NCI-H2171 (cell line): ENCODE measurements around the gene CT45A1.
"Not testable (repeated sequence)": the region's sequence is repeated elsewhere in the genome, so short reads cannot be mapped to it uniquely, and the experiment has no call there.

Experiments used
- DNase-seq: peaks from one replicate; lab custom pipeline; 2025; lab: John Stamatoyannopoulos, UW

CT45A1 gene, protein sequence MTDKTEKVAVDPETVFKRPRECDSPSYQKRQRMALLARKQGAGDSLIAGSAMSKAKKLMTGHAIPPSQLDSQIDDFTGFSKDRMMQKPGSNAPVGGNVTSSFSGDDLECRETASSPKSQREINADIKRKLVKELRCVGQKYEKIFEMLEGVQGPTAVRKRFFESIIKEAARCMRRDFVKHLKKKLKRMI

DNA sequence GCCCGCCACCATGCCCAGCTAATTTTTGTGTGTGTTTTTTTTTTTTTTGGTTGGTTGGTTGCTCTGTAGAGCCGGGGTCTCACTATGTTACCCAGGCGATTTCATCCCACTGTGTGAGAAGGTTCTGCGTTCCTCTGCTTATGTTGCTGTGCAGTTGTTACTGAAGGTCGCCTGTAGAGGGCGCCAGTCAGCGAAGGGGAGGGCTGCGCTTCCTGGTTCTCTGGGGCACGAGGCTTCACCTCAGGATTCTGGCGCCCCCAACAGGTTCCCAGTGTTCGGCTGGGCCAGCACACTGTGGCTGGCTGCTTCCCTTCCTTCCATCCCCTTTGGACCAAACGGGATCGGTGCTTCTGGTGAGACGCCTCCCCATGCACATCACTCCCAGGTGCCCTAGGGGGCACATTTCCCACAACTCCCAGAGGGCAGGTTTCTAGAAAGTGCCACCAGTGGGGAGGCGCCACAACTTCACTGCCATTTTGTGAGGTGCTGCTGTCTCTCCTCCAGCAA, at the start of gene CT45A1:
Gene CT45A1 (plus strand): TSS at position 457 of the 507 bp plus-strand sequence. CDS start 5,302 bp downstream, outside the sequence.
- not testable (repeated sequence) for DNase-seq

DNA sequence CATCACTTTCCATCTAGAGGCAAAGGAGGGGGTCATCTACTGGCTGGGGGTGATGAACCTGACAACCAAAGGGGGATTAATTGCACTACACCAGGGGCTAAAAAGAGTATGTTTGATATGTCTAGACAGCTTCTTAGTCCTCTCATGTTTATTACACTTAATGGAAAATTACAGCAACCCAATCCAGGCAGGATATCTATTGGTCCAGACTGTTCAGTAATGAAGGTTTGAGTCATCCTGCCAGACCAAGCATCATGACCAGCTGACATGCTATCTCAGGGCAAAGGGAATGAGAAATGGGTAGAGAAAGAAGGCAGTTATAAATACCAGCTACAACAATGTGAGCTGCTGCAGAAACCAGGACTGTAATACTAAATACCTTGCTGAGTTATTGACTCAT, 40.5 kb upstream of the CT45A1 start:
- not testable (repeated sequence) for DNase-seq

DNA sequence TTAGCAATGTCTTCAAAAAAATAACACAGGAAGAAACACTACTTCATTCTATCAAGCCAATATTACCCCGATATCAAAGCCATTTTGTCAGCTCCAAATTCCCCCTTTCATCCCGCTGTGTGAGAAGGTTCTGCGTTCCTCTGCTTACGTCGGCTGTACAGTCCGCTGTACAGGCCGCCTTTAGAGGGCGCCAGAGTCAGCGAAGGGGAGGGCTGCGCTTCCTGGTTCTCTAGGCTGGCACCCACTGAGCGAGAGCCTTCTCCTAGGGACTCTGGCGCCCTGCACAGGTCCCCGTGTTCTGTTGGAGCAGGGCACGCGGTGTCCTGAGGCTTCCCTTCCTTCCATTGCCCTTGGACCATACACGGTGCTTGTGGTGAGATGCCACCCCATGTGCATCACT, 25.3 kb upstream of the CT45A1 start:
- no peak for DNase-seq

GRCh38 chrX:135695471-135695870, 18.0 kb upstream of the CT45A1 start:
- DNase-seq: no peak

- DNase-seq: no peak
Measured at GRCh38 chrX:135697601-135698000, 15.8 kb upstream of the CT45A1 start.

- DNase-seq: no peak
Measured at GRCh38 chrX:135698924-135699323, 14.5 kb upstream of the CT45A1 start.

- no peak for DNase-seq
Measured at GRCh38 chrX:135707880-135708279, 5.6 kb upstream of the CT45A1 start.

DNA sequence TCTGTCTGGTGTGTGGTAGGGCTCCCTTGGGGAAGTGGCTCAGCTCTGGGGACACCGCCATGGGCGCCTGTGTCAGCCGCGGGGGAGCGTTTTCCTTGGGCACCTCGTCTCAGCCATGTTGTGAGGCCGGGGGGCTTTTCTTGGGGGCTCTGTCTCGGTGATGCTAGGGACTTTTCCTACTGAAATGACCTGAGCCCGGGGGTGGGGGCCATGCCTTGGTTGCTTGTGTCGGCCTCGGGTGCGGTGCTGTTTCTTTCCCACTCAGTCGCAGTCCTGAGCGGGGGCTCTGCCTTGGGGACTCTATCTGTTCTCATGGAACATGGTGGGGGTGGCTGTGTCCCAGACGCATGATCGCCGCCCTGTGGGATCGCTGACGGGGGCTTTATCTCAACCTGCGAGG, 356 bp downstream of the CT45A1 start:
- DNase-seq: no peak

DNA sequence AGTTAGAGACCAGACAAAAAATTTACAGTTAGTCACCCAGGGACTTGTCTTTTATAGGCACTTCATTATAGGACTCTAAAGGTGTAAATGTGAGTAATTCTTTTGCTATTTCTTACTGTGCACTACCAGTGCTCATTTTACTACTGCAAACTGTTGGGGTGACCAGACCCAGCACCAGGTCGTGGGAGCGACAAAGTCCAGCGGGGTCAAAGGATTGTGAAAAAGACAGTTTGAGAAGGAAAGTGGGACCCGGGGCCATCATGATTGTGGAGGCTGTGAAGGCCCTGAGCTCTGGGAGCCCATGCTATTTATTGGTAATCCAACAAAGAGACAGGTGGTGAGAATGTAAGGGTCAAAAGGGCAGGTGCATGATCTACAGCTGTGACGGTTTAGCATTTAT, 21.2 kb downstream of the CT45A1 start:
- DNase-seq: not testable (repeated sequence)

DNA sequence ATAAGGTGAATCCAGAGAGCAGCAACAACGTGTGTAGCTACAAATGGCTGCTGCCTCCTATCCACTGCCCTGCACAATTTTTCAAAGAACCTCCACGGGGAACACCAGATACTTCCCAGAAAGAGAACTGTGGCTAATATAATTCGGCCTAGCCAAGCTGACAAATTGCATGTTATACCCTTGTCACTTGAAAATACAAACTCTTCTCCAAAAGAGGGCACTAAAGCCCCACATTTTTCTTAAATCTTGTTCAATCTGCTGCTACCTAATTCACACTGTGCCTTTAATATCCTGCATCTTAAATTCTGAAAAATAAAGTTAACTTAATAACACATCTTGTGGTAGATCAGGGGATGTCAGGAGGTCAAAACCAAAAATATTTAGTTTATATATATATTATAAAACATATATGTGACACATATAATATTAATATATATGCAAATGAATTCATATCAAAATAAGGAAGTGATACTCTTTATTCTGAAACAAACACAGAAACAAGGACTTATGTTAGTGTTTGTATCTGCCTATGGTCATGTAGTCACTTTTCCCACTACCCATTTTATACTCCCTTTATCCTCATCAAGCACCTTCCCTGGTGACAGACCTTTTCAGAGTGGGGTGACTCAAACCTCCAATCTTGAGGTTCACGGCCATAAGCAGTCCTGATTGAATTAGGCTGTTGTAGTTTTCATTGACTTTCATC, 24.1 kb downstream of the CT45A1 start:
- no peak for DNase-seq

GRCh38 chrX:135740681-135741149, 27.3 kb downstream of the CT45A1 start:
- DNase-seq: no peak

DNA sequence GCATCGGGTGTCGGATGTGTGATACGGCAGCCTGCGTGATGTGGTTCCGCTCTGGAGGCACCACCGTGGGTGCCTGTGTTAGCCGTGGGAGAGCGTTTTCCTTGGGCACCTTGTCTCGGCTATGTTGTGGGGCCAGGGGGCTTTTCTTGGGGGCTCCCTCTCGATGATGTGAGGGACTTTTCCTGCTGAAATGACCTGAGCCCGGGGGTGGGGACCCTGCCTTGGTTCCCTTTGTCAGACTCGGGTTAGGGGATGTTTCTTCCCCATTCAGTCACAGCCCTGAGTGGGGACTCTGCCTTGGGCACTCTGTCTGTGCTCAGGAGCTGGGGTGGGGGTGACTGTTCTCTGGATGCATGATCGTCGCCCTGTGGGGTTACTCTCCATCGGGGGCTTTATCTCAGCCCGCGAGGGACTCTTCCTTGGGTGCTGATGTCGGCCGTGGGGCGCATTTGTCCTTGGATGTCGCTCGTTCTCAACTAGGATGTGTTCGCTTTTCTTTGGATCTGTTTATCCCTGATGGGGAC, 27.8 kb downstream of the CT45A1 start:
- DNase-seq: no peak

DNA sequence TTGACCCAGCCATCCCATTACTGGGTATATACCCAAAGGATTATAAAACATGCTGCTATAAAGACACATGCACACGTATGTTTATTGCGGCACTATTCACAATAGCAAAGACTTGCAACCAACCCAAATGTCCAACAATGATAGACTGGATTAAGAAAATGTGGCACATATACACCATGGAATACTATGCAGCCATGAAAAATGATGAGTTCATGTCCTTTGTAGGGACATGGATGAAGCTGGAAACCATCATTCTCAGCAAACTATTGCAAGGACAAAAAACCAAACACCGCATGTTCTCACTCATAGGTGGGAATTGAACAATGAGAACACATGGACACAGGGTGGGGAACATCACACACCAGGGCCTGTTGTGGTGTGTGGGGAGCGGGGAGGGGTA, 31.3 kb downstream of the CT45A1 start:
- DNase-seq: not testable (repeated sequence)

GRCh38 chrX:135768091-135768490, 54.7 kb downstream of the CT45A1 start, which contains the start of gene CT45A3:
Gene CT45A3 (minus strand): TSS chrX:135768191. CDS start chrX:135764444, 3,747 bp downstream.
- DNase-seq: not testable (repeated sequence)
